HG03025 (cell line): ENCODE results near the gene SLC36A2.
A peak's percentile ranks its signal among the peaks of the same experiment; 100 is the strongest.
"Not testable (repeated sequence)": the region's sequence is repeated elsewhere in the genome, so short reads cannot be mapped to it uniquely, and the experiment has no call there.

ENCODE experiments used
- ATAC-seq: cut with Tn5 transposase; IDR thresholded peaks from one replicate; pipeline ENCODE4 v1.9.1; 2021; ENCODE audit warnings: mild to moderate bottlenecking, moderate library complexity; ENCODE audit not compliant: unreplicated experiment, low FRiP score

The SLC36A2 gene

GRCh38 chr5:151327585-151327984 lies 19.8 kb downstream of the SLC36A2 start:
- ATAC-seq, result no peak

GRCh38 chr5:151326266-151326665 lies 21.1 kb downstream of the SLC36A2 start:
- ATAC-seq, result no peak

GRCh38 chr5:151320481-151320880 lies 26.9 kb downstream of the SLC36A2 start:
- ATAC-seq, result no peak

GRCh38 chr5:151318850-151319732 lies 28.3 kb downstream of the SLC36A2 start:
- ATAC-seq, result no peak

- no peak for ATAC-seq
Observed at GRCh38 chr5:151317871-151318270, 29.5 kb downstream of the SLC36A2 start.

GRCh38 chr5:151315998-151316597 lies 31.3 kb downstream of the SLC36A2 start:
- ATAC-seq, result peak; percentile 77

GRCh38 chr5:151313357-151313756 lies 34.0 kb downstream of the SLC36A2 start:
- ATAC-seq, result no peak

GRCh38 chr5:151312756-151313324 lies 34.5 kb downstream of the SLC36A2 start:
- no peak for ATAC-seq

- no peak for ATAC-seq
Observed at GRCh38 chr5:151310932-151311331, 36.4 kb downstream of the SLC36A2 start.

GRCh38 chr5:151309821-151310220 lies 37.5 kb downstream of the SLC36A2 start:
- ATAC-seq, result not testable (repeated sequence)

- not testable (repeated sequence) for ATAC-seq
Observed at GRCh38 chr5:151309266-151309665, 38.1 kb downstream of the SLC36A2 start.

GRCh38 chr5:151303666-151304065 lies 43.7 kb downstream of the SLC36A2 start, which contains the start of gene SLC36A3:
Gene SLC36A3 (minus strand): TSS chr5:151303766. CDS start chr5:151303354, 412 bp downstream.
- no peak for ATAC-seq

- no peak for ATAC-seq
Observed at GRCh38 chr5:151298063-151298855, 49.1 kb downstream of the SLC36A2 start.

- ATAC-seq, result no peak
Observed at GRCh38 chr5:151296974-151297373, 50.4 kb downstream of the SLC36A2 start.

- no peak for ATAC-seq
Observed at GRCh38 chr5:151296478-151296830, 50.9 kb downstream of the SLC36A2 start.

- ATAC-seq, result no peak
Observed at GRCh38 chr5:151295791-151296477, 51.4 kb downstream of the SLC36A2 start.

- no peak for ATAC-seq
Observed at GRCh38 chr5:151295138-151295537, 52.2 kb downstream of the SLC36A2 start.

GRCh38 chr5:151293624-151294023 lies 53.7 kb downstream of the SLC36A2 start:
- ATAC-seq, result no peak

- ATAC-seq, result no peak
Observed at GRCh38 chr5:151288180-151288579, 59.2 kb downstream of the SLC36A2 start.

- ATAC-seq, result no peak
Observed at GRCh38 chr5:151286246-151286645, 61.1 kb downstream of the SLC36A2 start.
